ENCODE measurements around the gene PCLAF.
"Not testable (repeated sequence)": the region's sequence is repeated elsewhere in the genome, so short reads cannot be mapped to it uniquely, and the experiment has no call there.

The PCLAF gene

DNA sequence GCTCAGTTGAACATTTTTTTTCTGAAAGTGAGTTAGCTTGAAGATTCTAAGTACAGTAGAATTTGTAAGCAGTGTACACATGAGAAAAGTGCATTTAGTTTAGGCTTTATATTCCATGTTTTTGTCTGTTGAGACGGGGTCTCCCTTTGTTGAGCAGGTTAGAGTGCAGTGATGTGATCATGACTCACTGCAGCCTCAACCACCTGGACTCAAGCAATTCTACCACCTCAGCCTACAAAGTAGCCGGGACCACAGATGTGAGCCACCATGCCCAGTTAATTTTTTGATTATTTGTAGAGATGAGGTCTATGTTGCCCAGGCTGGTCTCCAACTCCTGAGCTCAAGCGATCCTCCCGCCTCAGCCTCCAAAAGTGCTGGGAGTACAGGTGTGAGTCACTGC lies 20.0 kb downstream of the PCLAF start:
- DNase-seq (ENCODE audit: low read depth), result no peak

- no peak for DNase-seq (ENCODE audit: low read depth)
These were observed 24.6 kb downstream of the PCLAF start for GRCh38 chr15:64356710-64357040.

DNA sequence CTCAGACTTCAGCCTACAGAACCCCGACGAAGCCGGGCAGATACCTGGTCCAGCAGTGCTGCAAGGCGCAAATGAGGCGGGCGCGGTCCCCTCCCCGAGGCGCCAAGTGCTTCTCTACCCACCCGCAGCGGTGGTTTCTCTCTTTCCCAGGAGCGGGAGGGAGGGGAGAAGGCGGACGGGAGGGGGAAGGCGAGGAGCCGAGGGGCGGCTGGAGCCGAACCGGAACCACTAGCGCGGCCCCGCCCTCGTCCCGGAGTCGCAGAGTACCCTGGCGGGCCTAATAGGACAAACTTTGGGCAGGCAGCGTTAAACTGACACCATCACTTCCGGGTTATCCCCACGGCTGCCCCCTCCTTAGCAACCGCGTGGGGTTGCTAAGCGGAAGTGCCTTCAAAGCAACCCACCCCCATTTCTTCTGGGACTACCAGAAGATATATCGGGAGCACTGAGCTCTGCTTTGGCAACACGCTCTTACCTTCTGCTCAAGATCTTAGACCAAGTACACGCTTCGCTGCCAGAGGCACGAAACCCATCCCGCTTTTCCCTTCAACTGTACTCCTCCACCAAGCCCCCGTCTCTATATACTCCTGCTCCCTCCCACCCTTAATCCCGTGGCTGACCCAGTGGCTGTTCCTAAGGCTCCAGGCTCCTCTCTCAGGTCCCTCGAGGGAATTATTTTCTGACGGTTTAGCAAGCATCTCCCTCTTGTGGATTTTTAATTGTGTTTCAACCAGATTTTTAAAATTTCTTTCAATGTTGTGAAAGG lies 25.1 kb downstream of the PCLAF start, which contains the start of gene CSNK1G1:
TSS of gene CSNK1G1 (minus strand) at position 230 of the 766 bp plus-strand sequence. CDS start 55,674 bp downstream, outside the sequence.
- peak; percentile 84 for DNase-seq (ENCODE audit: low read depth)

- peak; percentile 12 for DNase-seq (ENCODE audit: low read depth)
These were observed 25.8 kb downstream of the PCLAF start for GRCh38 chr15:64355348-64355943.

- DNase-seq (ENCODE audit: low read depth), result no peak
These were observed 26.4 kb downstream of the PCLAF start for GRCh38 chr15:64354688-64355344.

- DNase-seq (ENCODE audit: low read depth), result no peak
These were observed 30.0 kb downstream of the PCLAF start for GRCh38 chr15:64351265-64351664.

DNA sequence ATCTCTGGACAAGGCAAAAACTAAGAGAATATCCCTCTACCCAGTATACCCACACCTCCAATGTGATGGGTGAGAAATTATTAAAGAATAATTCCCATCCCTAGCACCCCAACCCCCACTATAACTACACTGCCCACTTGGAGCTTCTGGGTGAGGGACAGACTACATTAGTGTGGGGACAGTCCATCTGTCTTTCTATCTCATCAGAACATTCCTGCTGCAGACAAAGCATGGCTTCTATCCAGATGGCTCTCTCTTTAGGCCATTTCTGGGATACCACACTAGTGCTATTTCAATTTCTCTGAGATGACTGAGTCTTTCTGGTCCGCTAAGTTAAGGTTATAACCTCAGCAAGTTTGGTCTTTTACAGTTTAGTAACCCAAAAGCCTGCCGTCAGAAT lies 31.9 kb downstream of the PCLAF start:
- DNase-seq (ENCODE audit: low read depth), result no peak

DNA sequence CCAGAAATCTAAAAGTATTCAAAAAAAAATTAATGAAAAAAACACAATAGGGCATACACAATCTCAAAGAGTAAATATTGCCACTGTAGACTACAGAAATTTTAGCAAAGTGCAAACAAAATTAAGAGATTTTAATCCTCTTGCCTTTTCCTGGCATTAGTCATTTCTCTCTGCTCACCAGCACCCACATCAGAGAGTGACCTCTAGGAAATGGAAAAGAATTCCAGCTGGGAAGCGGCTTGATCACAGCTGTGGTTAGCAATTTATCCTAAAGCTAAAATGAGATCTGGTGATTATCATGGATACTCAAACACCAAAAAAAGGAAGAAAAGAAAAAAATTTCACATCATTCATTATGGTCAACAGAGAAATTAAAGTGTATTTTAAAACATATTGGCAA lies 32.8 kb downstream of the PCLAF start:
- no peak for DNase-seq (ENCODE audit: low read depth)

DNA sequence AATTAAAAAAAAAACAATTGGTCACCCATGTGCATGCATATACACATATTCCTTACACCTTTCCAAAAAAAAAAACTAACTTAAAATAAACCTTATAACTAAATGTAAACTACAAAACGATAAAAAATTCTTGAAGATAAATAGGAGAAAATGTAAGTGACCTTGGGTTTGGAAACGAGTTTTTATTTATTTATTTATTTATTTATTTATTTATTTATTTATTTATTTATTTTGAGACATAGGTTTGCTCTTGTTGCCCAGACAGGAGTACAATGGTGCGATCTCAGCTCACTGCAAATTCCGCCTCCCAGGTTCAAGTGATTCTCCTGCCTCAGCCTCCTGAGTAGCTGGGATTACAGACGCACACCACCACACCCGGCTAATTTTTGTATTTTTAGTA lies 35.0 kb downstream of the PCLAF start:
- not testable (repeated sequence) for DNase-seq (ENCODE audit: low read depth)

DNA sequence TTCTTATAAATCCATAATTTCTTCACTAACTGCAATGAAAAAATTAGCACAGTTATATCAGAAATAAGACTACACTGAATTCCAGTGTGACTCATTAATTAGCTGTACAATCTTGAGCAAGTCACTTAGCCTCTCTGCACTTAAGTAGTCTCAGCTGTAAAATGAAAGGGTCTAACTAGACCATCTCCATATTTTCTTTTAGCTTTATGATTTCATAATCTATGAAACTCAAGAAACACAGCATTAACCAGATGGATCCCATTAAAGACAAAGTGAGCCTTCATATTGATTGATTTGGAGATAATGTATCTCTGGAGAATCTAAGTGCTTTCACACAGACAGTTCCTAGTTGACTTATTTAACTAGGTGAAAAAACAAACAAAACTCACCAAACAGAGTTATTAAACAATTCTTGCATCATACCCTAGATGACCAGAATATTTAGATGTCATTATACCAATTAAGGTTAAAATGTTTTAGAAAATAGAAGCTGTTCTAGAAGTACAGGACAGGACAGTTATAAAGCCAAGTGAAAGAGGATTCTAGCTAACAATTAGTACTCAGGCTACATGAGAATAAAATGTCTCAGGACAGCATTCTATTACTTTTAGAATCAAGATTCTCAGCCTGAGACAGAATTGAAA lies 36.5 kb downstream of the PCLAF start:
- no peak for DNase-seq (ENCODE audit: low read depth)

- no peak for DNase-seq (ENCODE audit: low read depth)
These were observed 37.4 kb downstream of the PCLAF start for GRCh38 chr15:64343841-64344240.

GRCh38 chr15:64343222-64343621 lies 38.0 kb downstream of the PCLAF start:
- no peak for DNase-seq (ENCODE audit: low read depth)

- DNase-seq (ENCODE audit: low read depth), result no peak
These were observed 39.3 kb downstream of the PCLAF start for GRCh38 chr15:64341961-64342360.

- no peak for DNase-seq (ENCODE audit: low read depth)
These were observed 40.9 kb downstream of the PCLAF start for GRCh38 chr15:64340355-64340754.

- DNase-seq (ENCODE audit: low read depth), result no peak
These were observed 43.5 kb downstream of the PCLAF start for GRCh38 chr15:64337761-64338160.

DNA sequence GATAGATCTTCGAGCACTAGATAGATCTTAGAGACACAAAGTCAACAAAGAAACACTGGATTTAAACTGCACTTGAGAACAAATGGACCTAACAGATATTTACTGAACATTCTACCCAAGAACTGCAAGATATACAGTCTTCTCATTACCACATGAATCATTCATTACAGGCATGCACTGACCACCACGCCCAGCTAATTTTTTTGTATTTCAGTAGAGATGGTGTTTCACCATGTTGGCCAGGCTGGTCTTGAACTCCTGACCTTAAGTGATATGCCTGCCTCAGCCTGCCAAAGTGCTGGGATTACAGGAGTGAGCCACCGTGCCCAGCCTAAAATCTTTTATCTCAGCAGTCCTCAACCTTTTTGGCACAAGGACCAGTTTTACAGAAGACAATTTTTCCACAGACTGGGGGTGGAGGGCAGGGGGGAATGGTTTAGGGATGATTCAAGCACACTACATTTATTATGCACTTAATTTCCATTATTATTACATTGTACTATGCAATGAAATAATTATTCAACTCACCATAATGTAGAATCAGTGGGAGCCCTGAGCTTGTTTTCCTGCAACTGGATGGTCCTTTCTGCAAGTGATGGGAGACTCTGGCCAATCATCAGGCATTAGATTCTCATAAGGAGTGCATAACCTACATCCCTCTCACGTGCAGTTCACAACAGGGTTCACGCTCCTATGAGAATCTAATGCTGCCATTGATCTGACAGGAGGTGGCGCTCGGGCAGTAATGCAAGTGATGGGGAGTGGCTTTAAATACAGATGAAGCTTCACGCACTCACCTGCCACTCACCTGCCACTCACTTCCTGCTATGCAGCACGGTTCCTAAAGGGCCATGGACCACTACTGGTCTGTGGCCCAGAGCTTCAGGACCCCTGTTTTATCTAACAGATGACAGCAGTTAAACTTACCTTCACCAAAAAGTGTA lies 47.0 kb downstream of the PCLAF start:
- peak; percentile 39 for DNase-seq (ENCODE audit: low read depth)

DNA sequence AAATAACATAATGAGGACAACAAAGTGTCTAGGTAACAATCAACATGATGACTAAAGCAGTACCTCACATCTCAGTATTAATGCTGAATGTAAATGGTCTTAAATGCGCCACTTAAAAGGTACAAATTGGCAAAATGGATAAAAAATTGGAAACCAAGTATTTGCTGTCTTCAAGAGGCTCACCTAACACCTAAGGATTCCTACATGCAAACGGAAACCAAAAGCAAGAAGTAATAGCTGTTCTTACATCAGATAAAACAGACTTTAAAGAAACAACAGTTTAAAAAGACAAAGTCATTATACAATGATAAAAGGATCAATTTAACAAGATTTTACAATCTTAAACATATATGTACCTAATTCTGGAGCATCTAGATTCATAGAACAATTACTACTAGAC lies 47.7 kb downstream of the PCLAF start:
- DNase-seq (ENCODE audit: low read depth), result no peak

DNA sequence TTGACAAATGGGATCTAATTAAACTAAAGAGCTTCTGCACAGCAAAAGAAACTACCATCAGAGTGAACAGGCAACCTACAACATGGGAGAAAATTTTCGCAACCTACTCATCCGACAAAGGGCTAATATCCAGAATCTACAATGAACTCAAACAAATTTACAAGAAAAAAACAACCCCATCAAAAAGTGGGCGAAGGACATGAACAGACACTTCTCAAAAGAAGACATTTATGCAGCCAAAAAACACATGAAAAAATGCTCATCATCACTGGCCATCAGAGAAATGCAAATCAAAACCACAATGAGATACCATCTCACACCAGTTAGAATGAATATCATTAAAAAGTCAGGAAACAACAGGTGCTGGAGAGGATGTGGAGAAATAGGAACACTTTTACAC lies 49.6 kb downstream of the PCLAF start:
- DNase-seq (ENCODE audit: low read depth), result not testable (repeated sequence)

- DNase-seq (ENCODE audit: low read depth), result not testable (repeated sequence)
These were observed 54.3 kb downstream of the PCLAF start for GRCh38 chr15:64326975-64327374.

DNA sequence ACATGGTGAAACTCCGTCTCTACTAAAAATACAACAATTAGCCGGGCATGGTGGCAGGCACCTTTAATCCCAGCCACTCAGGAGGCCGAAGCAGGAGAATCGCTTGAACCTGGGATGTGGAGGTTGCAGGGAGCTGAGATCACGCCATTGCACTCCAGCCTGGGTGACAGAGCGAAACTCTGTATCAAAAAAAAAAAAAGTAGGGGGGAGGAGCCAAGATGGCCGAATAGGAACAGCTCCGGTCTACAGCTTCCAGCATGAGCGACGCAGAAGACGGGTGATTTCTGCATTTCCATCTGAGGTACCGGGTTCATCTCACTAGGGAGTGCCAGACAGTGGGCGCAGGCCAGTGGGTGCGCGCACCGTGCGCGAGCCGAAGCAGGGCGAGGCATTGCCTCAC lies 54.8 kb downstream of the PCLAF start:
- DNase-seq (ENCODE audit: low read depth), result not testable (repeated sequence)

DNA sequence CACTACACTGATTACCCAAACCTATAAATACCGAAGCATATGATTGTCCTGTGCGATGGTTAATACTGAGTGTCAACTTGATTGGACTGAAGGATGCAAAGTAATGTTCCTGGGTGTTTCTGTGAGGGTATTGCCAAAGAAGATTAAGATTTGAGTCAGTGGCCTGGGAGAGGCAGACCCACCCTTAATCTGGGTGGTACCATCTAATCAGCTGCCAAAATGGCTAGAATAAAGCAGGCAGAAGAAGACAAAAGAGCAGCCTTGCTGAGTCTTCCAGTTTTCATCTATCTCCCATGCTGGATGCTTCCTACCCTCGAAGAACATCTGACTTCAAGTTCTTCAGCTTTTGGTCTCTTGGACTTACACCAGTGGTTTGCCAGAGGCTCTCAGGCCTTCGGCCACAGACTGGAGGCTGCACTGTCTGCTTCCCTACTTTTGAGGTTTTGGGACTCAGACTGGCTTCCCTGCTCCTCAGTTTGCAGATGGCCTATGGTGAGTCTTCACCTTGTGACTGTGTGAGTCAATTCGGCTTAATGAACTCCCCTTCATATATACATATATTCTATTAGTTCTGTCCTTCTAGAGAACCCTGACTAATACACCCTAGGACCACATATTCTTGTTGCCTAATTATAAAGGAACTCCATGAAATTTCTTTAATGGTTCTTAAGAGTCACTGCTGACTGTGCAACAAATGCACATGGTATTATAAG lies 56.9 kb downstream of the PCLAF start:
- no peak for DNase-seq (ENCODE audit: low read depth)

All from activated T-cell treated with anti-CD3 and anti-CD28 coated beads for 1 hour (primary cell).